Effector memory CD4-positive, alpha-beta T cell (primary cell): Measurements from ENCODE around the gene ULK4.
"Not testable (repeated sequence)": the region's sequence is repeated elsewhere in the genome, so short reads cannot be mapped to it uniquely, and the experiment has no call there.

Source experiments
- DNase-seq, 3 donors: peaks; one replicate each; pipeline ENCODE4 v3.0.0-alpha.2; 2020
- H3K27ac ChIP-seq: 2 replicates; pipeline ENCODE4 v1.7.0; 2013; ENCODE audit warnings: mild to moderate bottlenecking, low read length, moderate library complexity; ENCODE audit not compliant: insufficient read depth, poor library complexity, severe bottlenecking
- H3K27me3 ChIP-seq: replicated peaks from 2 replicates; pipeline ENCODE4 v1.7.0; 2013; ENCODE audit warnings: mild to moderate bottlenecking, low read length; ENCODE audit not compliant: insufficient read depth, control insufficient read depth, poor library complexity, severe bottlenecking
- H3K36me3 ChIP-seq: 2 replicates; pipeline ENCODE4 v1.7.0; 2013; ENCODE audit warnings: mild to moderate bottlenecking, low read length, moderate library complexity; ENCODE audit not compliant: control insufficient read depth, insufficient read depth
- H3K4me1 ChIP-seq: 2 replicates; pipeline ENCODE4 v1.7.0; 2013; ENCODE audit warnings: low read length, mild to moderate bottlenecking; ENCODE audit not compliant: control insufficient read depth, insufficient read depth, poor library complexity, severe bottlenecking
- H3K4me3 ChIP-seq: 2 replicates; pipeline ENCODE4 v1.7.0; 2013; ENCODE audit warnings: low read length, low read depth, mild to moderate bottlenecking; ENCODE audit not compliant: insufficient read depth, poor library complexity, severe bottlenecking
- H3K9me3 ChIP-seq: 2 replicates; pipeline ENCODE4 v1.7.0; 2013; ENCODE audit warnings: mild to moderate bottlenecking, low read length, moderate library complexity; ENCODE audit not compliant: control insufficient read depth

The ULK4 gene

GRCh38 chr3:41740374-41740886 is 221.5 kb downstream of the ULK4 start:
- Histone ChIP-seq H3K36me3 (no peaks in the 10 kb centered on the region), H3K9me3 (no peaks in the 10 kb centered on the region), H3K4me1 (no peaks in the 10 kb centered on the region), H3K27me3 (no peaks in the 10 kb centered on the region), H3K27ac (no peak overlapping the region), H3K4me3 (no peak overlapping the region)
- no peak for DNase-seq

- no peaks in the 10 kb centered on the region for H3K9me3 ChIP-seq
- no peaks in the 10 kb centered on the region for H3K27me3 ChIP-seq
- no peak overlapping the region for H3K4me3 ChIP-seq
- no peaks in the 10 kb centered on the region for H3K36me3 ChIP-seq
- no peak overlapping the region for H3K27ac ChIP-seq
- DNase-seq = no peak
- no peaks in the 10 kb centered on the region for H3K4me1 ChIP-seq
Observed at GRCh38 chr3:41726891-41727290, 235.0 kb downstream of the ULK4 start.

GRCh38 chr3:41717641-41718040 is 244.3 kb downstream of the ULK4 start:
- Histone ChIP-seq H3K4me3 (no peak overlapping the region), H3K4me1 (no peaks in the 10 kb centered on the region), H3K27ac (no peak overlapping the region), H3K27me3 (no peaks in the 10 kb centered on the region), H3K36me3 (no peaks in the 10 kb centered on the region), H3K9me3 (no peaks in the 10 kb centered on the region)
- no peak for DNase-seq

- Histone ChIP-seq H3K4me3 (no peak overlapping the region), H3K36me3 (no peaks in the 10 kb centered on the region), H3K9me3 (no peaks in the 10 kb centered on the region), H3K27ac (no peak overlapping the region), H3K27me3 (no peaks in the 10 kb centered on the region), H3K4me1 (no peaks in the 10 kb centered on the region)
- no peak for DNase-seq
Observed at GRCh38 chr3:41716471-41716870, 245.4 kb downstream of the ULK4 start.

GRCh38 chr3:41715376-41715775 is 246.5 kb downstream of the ULK4 start:
- no peak for DNase-seq
- no peaks in the 10 kb centered on the region for H3K9me3 ChIP-seq

GRCh38 chr3:41711651-41712050 is 250.3 kb downstream of the ULK4 start:
- Histone ChIP-seq H3K27ac (no peak overlapping the region), H3K9me3 (no peaks in the 10 kb centered on the region), H3K4me1 (no peaks in the 10 kb centered on the region), H3K4me3 (no peak overlapping the region), H3K27me3 (no peaks in the 10 kb centered on the region), H3K36me3 (no peaks in the 10 kb centered on the region)
- no peak for DNase-seq

More at GRCh38 chr3:41715376-41715775, 246.5 kb downstream of the ULK4 start:
- H3K4me1 ChIP-seq = no peaks in the 10 kb centered on the region
- no peak overlapping the region for H3K27ac ChIP-seq
- H3K27me3 ChIP-seq = no peaks in the 10 kb centered on the region
- H3K36me3 ChIP-seq = no peaks in the 10 kb centered on the region
- H3K4me3 ChIP-seq = no peak overlapping the region

- Histone ChIP-seq H3K36me3 (no peaks in the 10 kb centered on the region), H3K9me3 (no peaks in the 10 kb centered on the region), H3K27ac (no peak overlapping the region), H3K4me3 (no peak overlapping the region), H3K4me1 (no peaks in the 10 kb centered on the region), H3K27me3 (no peaks in the 10 kb centered on the region)
- no peak for DNase-seq
Observed at GRCh38 chr3:41710646-41711388, 251.1 kb downstream of the ULK4 start.

- H3K4me3 ChIP-seq, H3K36me3 ChIP-seq, H3K9me3 ChIP-seq, H3K27me3 ChIP-seq, H3K4me1 ChIP-seq, DNase-seq, H3K27ac ChIP-seq: not testable (repeated sequence)
Observed at GRCh38 chr3:41709213-41709612, 252.7 kb downstream of the ULK4 start.

GRCh38 chr3:41708176-41708575 is 253.7 kb downstream of the ULK4 start:
- H3K9me3 ChIP-seq = no peaks in the 10 kb centered on the region
- H3K27ac ChIP-seq = no peak overlapping the region
- H3K4me3 ChIP-seq = no peak overlapping the region
- H3K27me3 ChIP-seq = no peaks in the 10 kb centered on the region
- H3K36me3 ChIP-seq = no peaks in the 10 kb centered on the region
- no peaks in the 10 kb centered on the region for H3K4me1 ChIP-seq
- no peak for DNase-seq

GRCh38 chr3:41705893-41706292 is 256.0 kb downstream of the ULK4 start:
- H3K27me3 ChIP-seq = no peaks in the 10 kb centered on the region
- H3K4me3 ChIP-seq = no peak overlapping the region
- H3K27ac ChIP-seq = no peak overlapping the region
- H3K9me3 ChIP-seq = no peaks in the 10 kb centered on the region
- no peaks in the 10 kb centered on the region for H3K4me1 ChIP-seq
- no peak for DNase-seq
- no peaks in the 10 kb centered on the region for H3K36me3 ChIP-seq
